Heart left ventricle (tissue), 13 donors: Measurements from ENCODE around the gene SPOCK1.

ENCODE experiments used
- CTCF ChIP-seq, 12 donors: fragments of 200-600 bp; sonication (generic) in 4 of 12; IDR thresholded peaks; one replicate each; pipeline versions ENCODE4 v1.5.0 to v1.8.0; 2018 to 2022; ENCODE audit warnings: antibody characterized with exemption in 12 of 12, mild to moderate bottlenecking in 5 of 12
- POLR2A ChIP-seq, 2 donors: fragments of 450-650 bp; IDR thresholded peaks; one replicate each; pipeline ENCODE4 v1.6.1; 2017; ENCODE audit warnings: antibody characterized with exemption in 2 of 2, mild to moderate bottlenecking in 2 of 2, moderate library complexity in 2 of 2
- donor health status: ischemic (EF 13 %, LVEDD 7.1; RV severe dilation, severe dysfunction).
- donor health status: DM: no; HTN: yes; CAD: no.
- donor health status: DM: no; HTN: no; CAD: no.
- donor health status: ischemic (EF 25% LVEDD 6.9; RV normal size, moderate dysfunction).
- donor health status: ischemic (EF 25% LVEDD 5.7; RV mildly dilated, moderate dysfunction).
- donor health status: ischemic (EF 35%, LVEDD 5.7; RV mildly dilated, moderate dysfunction).
- donor health status: nonischemic (EF 11% LVEDD 7.7; RV severe dilation, severe dysfunction).
- donor health status: DM: yes; HTN: yes; CAD: no.
- donor health status: PGD.
- donor health status: ischemic (EF 29% LVEDD 5.4; RV normal size, mild dysfunction).
- donor health status: nonischemic (EF 23%, LVEDD 6.1; RV moderate dilation, normal function).

DNA sequence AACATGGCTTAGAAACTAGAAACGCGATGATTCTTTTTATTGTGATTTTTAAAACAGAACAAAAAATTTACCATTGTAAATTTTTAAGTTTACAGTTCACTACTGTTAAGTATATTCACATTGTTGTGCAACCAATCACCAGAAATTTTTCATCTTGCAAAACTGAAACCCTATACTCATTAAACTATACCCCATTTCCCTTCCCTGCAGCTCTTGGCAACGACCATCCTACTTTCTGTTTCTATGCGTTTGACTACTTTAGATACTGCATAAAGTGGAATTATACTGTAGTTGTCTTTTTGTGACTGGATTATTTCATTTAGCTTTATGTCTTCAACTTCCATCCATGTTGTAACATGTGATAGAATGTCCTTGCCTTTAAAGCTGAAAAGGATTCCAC lies 52.5 kb downstream of the SPOCK1 start:
- TF ChIP-seq POLR2A (IDR thresholded peaks at IDR 0.05) (no peak), CTCF (IDR thresholded peaks at IDR 0.05) (no peak)
